Measurements from ENCODE around the gene P2RX1. TPM values are rescaled to one million over a fixed set of nuclear protein-coding genes. Genes with fewer than 3 reads are reported as not detected.
"Not testable (repeated sequence)": the region's sequence is repeated elsewhere in the genome, so short reads cannot be mapped to it uniquely, and the experiment has no call there.

Gene P2RX1
- total RNA-seq, 1 donor from 2014 or later: 1.6 TPM

- DNase-seq (ENCODE audit: low read depth): no peak
Observed at GRCh38 chr17:3952186-3952585, 35.9 kb upstream of the P2RX1 start.

- no peak for DNase-seq (ENCODE audit: low read depth)
Observed at GRCh38 chr17:3951420-3951819, 35.2 kb upstream of the P2RX1 start.

- no peak for DNase-seq (ENCODE audit: low read depth)
Observed at GRCh38 chr17:3951003-3951402, 34.7 kb upstream of the P2RX1 start.

- no peak for DNase-seq (ENCODE audit: low read depth)
Observed at GRCh38 chr17:3950584-3950983, 34.3 kb upstream of the P2RX1 start.

- DNase-seq (ENCODE audit: low read depth): no peak
Observed at GRCh38 chr17:3949418-3949817, 33.2 kb upstream of the P2RX1 start.

- not testable (repeated sequence) for DNase-seq (ENCODE audit: low read depth)
Observed at GRCh38 chr17:3948551-3948950, 32.3 kb upstream of the P2RX1 start.

- DNase-seq (ENCODE audit: low read depth): no peak
Observed at GRCh38 chr17:3947318-3947810, 31.1 kb upstream of the P2RX1 start.

- DNase-seq (ENCODE audit: low read depth): no peak
Observed at GRCh38 chr17:3946711-3947235, 30.5 kb upstream of the P2RX1 start.

- DNase-seq (ENCODE audit: low read depth): no peak
Observed at GRCh38 chr17:3944485-3945388, 28.5 kb upstream of the P2RX1 start.

GRCh38 chr17:3943240-3943891 lies 27.1 kb upstream of the P2RX1 start:
- no peak for DNase-seq (ENCODE audit: low read depth)

- no peak for DNase-seq (ENCODE audit: low read depth)
Observed at GRCh38 chr17:3940965-3941698, 24.9 kb upstream of the P2RX1 start.

GRCh38 chr17:3937359-3937758 lies 21.1 kb upstream of the P2RX1 start:
- no peak for DNase-seq (ENCODE audit: low read depth)

- DNase-seq (ENCODE audit: low read depth): peak; percentile 40
Observed at GRCh38 chr17:3935825-3936355, 19.6 kb upstream of the P2RX1 start.

GRCh38 chr17:3935140-3935542 lies 18.9 kb upstream of the P2RX1 start:
- peak; percentile 81 for DNase-seq (ENCODE audit: low read depth)

GRCh38 chr17:3929764-3930163 lies 13.5 kb upstream of the P2RX1 start:
- DNase-seq (ENCODE audit: low read depth): no peak

- DNase-seq (ENCODE audit: low read depth): no peak
Observed at GRCh38 chr17:3929181-3929580, 12.9 kb upstream of the P2RX1 start.

GRCh38 chr17:3928406-3928805 lies 12.1 kb upstream of the P2RX1 start:
- no peak for DNase-seq (ENCODE audit: low read depth)

GRCh38 chr17:3927628-3928340 lies 11.5 kb upstream of the P2RX1 start:
- peak; percentile 44 for DNase-seq (ENCODE audit: low read depth)

- DNase-seq (ENCODE audit: low read depth): no peak
Observed at GRCh38 chr17:3926860-3927627, 10.8 kb upstream of the P2RX1 start.

Data from myocyte (in vitro differentiated cells).